Pons (tissue), 1 donor: ENCODE data around the gene RPS8.
"Not testable (repeated sequence)": the region's sequence is repeated elsewhere in the genome, so short reads cannot be mapped to it uniquely, and the experiment has no call there.

Experiments used
- DNase-seq: peaks from one replicate; pipeline ENCODE4 v3.0.0-alpha.2; 2016; ENCODE audit warnings: low spot score

RPS8 gene

DNA sequence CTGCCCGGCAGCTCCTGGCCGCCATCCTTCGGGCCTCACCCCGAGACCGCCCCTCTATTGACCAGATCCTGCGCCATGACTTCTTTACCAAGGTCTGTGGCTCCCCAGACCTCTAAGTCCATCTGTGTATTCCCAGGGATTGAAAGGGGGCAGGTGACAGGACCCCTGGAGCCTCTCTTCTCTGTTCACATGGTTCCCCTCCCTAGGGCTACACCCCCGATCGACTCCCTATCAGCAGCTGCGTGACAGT lies 27.6 kb downstream of the RPS8 start:
- DNase-seq: no peak

DNA sequence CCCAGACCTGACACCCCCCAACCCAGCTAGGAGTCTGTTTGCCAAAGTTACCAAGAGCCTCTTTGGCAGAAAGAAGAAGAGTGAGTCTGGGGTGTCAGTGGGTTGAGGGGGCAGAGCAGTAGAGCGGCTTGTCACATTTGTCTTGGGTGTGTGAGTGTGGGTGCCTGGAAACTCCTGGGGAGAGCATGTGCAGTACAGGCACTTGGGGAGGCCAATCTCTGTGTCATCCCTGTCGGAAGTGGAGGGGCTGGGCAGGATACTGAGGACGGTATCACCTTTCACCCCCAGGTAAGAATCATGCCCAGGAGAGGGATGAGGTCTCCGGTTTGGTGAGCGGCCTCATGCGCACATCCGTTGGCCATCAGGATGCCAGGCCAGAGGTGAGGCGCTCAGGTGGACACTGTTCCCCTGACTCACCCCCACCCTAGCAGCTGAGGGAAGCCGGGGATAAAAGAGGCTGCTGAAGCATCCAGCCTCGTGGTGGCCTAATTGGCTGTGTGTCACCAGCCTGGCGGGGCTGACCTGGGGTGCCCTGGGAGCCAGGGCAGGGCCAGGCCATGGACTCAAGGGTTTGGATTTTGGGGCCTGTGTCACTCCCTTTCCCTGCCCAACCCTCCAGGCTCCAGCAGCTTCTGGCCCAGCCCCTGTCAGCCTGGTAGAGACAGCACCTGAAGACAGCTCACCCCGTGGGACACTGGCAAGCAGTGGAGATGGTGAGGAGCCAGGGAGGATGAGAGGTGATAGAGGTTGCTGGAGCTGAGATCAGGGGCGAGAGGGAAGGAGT lies 28.2 kb downstream of the RPS8 start:
- DNase-seq: no peak

DNA sequence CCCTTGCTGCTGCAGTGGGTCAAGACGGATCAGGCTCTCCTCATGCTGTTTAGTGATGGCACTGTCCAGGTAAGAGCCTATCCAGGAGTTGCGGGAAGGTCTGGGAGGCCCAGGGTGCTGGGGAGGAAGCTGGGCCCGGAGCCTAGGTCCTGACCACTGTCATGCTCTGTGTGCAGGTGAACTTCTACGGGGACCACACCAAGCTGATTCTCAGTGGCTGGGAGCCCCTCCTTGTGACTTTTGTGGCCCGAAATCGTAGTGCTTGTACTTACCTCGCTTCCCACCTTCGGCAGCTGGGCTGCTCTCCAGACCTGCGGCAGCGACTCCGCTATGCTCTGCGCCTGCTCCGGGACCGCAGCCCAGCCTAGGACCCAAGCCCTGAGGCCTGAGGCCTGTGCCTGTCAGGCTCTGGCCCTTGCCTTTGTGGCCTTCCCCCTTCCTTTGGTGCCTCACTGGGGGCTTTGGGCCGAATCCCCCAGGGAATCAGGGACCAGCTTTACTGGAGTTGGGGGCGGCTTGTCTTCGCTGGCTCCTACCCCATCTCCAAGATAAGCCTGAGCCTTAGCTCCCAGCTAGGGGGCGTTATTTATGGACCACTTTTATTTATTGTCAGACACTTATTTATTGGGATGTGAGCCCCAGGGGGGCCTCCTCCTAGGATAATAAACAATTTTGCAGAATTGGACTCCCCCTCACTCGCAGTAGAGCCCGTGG lies 30.1 kb downstream of the RPS8 start:
- no peak for DNase-seq

DNA sequence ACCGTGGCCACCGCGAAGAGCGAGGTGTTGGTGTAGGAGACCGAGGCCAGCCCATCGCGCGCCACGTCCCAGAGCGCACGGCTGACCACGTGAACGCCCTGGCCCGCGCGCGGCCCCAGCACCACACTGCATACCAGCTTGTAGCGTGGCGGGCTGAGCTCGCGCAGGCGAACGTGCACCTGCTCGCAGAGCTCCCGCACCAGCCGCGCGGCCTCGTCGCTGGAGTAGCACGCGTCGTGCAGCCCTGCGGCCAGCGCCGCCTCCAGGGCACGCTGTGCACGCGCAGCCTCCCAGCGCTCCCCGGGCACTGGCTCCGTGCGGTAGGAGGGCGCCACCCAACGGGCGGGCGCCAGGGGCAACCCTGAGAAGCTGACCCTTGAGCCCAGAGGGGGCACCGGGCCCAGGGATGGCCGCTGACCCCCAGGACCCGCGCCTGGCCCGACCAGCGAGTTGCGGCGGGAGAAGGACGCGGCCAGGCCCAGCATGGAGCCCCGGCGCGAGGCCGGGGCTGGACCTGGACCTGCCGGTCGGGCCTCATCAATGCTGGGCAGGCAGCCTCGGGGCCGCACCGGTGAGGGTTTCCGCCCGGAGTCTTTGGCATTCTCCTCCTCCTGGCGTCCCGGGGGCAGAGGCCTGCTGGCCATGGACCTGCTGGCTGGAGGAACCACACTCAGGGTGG lies 30.8 kb downstream of the RPS8 start:
- no peak for DNase-seq

DNA sequence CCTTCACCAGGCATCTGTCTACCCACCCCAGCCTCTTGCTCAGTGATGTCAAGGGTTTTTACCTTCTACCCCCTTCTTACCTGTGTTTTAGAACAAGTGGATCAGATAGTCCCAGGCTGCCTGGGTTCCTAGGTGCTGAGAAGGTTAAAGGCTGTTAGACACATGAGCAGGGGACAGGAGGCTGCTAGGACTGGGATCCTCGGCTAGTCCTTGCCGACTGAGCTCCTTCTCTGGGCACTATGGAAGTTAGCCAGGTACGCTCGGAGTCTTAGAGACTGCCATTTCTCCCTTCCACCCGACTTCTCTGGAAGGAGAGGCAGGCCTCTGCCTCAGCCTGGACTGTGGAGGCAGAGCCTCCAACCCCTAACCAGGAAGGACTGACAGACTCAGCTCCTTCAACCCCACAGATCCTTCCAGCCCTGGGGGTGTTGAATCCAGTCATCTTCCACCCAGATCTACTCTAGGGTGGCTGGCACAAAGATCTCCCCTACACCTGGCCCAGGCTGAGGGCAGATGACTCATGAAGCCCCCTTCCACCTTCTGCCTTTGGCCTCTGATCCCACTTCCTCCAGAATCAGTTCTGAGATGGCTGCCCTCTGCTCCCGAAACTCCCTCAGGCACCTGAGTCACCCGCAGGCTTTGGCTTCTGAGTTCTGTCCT lies 31.5 kb downstream of the RPS8 start, which contains the start of gene DYNLT4:
Gene DYNLT4, minus strand, starts transcription at position 648 of the 660 bp plus-strand sequence. CDS start 683 bp downstream, outside the sequence.
- DNase-seq: no peak

DNA sequence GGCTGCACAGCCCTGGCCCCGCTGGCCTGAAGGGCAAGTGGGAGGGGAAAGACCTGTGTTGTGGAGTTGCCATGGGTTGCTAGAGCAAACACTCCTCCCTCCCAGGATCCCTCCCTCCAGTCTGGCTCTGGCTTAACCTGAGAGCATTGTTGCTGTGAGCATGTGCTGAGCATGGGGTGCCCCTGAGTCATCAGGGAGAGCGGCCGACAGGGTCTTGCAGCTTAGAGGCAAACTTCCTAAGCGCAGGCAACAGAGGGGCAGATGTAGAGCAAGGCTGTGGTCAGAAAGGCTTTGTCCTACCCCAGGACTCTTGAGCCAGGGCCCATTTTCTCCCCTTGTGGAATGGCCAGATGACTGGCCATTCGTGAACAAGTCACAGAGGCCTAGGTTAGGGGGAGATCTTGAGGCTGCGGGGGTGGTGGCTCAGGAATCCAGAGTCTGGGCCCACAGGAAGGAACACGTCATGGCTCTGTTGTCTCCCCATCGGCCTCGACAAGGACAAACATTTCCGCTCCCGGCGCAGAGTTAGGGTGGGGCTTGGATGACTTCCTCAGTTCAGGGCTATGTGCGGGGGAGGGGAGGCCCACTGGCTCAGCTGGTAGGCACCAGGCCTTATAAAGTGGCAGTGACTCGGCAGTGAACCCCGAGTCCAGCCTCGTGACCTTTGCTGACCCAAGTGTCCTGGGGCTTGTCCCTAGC lies 32.2 kb downstream of the RPS8 start:
- DNase-seq: peak; percentile 91

DNA sequence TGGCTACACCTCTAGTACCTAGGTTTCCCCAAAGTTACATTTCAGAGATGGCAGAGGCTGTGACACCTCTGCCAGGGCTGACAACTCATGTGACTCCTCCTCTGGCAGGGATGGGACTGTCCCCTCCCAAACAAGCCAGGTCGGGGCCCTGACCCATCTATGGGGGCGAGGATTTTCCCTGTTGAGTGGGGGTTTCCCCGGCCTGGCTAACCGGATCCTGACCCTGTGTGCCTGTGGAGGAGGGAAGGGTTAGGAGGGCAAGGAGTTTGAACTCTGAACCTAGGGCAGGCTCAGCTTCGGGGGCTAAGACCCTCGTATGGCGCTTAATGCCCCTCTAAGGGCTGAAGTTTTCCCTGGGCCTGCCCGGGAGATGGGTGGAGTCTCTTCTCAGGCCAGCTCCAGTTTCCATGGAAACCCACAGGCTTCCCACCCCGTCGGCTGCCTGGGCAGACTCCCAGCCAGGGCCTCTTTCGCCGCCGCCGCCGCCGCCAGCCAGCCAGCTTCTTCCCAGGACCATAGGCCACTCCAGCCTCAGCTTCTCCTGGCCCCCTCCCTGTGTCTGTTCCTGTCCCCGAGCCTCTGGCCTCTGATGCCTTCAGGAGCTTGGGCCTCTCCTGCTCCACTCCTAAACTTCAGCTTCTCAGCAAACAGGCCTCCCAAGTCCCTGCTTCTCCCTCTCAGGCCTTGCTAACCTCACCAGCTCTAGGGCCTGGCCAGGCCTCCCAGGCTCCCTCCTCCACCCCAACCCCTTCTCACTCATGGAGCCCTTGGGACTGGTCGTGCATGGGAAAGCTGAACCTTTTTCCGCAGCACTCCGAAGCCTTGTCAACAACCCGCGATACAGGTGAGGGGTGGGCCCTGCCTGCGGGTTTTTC lies 33.0 kb downstream of the RPS8 start, which contains the start of gene BTBD19:
Gene BTBD19, plus strand, starts transcription at position 461 of the 875 bp plus-strand sequence. Its CDS starts 298 bp downstream, at position 759.
- DNase-seq: peak; percentile 69

DNA sequence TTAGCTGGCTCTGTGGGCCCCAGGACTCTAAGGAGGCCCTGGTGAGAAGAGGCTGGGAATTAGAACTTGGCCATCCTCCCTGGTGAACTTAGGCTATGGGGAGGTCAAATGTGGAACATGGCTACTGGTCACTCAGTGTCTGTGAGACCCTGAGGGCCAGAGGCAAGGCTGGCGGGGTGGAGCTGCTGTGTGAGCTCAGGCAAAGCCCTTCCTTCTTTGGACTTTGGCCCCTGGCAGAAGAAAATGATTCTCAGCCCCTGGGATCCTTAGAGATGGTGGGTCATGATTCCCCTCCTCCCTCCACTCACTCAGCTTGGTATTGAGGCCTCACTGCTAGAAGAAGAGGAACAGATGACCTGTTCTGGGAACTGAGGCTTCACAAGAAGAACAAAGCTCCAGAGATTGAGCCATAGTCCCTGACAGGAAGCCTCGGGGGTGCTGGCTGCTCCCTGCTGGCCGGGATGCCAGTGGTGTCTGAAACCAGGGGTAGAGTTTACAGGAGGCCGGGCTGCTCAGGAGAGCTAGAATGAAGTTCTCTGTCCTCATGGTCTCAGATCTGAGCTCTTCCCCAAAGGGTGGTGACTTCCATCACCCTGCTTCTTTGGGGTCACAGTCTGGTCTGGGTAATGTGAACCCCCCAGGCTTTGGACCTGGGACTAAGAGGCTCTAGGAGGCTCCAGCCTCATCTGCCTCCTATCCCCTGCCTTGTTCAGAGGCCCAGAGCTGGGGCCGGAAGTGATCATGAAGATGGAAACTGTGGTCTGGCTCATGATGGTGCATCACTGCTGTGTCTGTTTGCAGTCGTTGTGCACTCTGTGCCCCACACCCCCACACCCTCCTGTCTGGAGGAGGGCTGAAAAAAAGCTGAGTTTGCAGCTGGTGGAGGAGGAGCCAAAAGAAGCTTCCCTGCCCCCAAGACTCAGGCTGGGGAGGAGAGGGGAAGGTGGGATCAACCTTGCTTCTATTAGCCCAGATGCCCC lies 33.9 kb downstream of the RPS8 start:
- peak; percentile 59 for DNase-seq

DNA sequence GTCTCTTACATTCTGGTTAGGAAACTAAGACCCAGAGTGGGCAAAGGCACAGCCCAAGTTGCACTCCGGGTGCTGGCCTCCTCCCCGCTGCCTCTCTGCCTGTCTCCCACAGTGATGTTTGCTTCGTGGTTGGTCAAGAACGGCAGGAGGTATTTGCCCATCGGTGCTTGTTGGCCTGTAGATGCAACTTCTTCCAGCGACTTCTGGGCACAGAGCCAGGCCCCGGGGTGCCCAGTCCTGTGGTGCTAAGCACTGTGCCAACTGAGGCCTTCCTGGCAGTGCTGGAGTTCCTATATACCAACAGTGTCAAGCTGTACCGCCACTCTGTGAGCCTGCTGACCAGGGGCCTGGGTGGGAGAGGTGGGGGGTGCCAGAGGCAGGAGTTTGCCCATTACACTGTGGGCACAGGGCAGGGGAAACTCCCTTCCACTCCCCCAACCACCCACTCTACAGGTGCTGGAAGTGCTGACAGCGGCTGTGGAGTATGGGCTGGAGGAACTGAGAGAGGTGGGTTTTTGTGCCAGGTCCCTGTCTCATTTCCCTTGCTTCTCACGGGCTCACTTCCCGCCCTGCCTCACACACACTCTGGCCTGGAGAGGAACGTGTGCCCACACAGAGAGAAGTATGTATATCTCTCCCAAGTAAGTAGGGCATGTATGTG lies 34.9 kb downstream of the RPS8 start:
- peak; percentile 47 for DNase-seq

DNA sequence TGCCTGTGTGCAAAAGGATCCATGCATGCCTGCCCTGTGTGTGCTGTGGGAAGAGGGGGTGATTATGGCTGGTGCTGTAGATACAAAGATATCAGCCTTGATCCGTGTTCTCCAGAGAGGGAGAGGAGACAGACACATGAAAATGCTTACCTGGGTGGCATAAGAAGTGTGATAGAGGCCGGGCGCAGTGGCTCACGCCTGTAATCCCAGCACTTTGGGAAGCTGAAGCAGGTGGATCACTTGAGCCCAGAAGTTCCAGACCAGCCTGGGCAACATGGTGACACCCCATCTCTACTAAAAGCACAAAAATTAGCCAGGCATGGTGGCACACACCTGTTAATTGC lies 35.4 kb downstream of the RPS8 start:
- not testable (repeated sequence) for DNase-seq

DNA sequence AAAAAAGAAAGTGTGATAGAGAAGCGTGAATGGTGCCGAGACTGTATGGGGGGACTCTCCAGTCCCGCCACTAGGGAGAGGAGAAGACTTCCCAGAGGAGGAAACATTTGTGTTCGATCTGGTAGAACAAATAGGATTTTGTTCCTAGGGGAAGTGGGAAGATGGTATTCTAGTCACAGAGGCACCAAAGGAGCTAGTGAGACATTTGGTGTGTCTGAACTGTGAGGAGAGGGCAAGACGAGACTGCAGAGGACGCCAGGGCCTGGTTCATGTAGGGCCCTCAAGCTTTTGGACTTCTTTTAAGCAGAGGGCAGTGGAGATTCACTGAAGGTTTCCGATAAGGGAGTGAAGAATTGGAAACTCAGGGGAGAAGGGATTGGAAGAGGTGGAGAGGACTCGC lies 35.9 kb downstream of the RPS8 start:
- no peak for DNase-seq

DNA sequence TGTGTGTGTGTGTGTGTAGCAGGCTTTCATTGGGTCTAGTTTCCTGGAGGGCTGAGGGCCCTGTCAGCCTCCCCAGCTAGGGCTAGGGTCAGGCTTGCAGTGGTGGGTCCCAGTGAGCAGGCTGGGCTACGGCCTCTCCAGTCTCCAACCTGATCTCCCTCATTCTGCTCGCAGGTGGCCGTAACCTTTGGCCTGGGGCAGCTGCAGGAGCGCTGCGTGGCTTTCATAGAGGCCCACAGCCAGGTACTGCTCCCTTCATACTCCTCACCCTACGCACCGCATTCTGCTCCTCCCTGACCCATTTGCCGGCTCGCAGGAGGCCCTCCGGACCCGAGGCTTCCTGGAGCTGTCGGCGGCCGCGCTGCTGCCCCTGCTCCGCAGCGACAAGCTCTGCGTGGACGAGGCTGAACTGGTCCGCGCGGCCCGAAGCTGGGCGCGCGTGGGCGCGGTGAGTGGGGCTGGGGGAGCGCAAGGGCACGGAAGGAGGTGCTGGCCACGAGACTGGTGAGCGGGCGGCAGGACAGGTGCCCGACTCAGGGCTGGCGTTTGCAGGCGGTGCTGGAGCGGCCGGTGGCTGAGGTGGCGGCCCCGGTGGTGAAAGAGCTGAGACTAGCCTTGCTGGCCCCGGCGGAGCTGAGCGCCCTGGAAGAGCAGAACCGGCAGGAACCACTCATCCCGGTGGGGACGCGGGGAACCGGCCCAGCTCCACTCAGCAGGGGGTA lies 37.6 kb downstream of the RPS8 start:
- no peak for DNase-seq

DNA sequence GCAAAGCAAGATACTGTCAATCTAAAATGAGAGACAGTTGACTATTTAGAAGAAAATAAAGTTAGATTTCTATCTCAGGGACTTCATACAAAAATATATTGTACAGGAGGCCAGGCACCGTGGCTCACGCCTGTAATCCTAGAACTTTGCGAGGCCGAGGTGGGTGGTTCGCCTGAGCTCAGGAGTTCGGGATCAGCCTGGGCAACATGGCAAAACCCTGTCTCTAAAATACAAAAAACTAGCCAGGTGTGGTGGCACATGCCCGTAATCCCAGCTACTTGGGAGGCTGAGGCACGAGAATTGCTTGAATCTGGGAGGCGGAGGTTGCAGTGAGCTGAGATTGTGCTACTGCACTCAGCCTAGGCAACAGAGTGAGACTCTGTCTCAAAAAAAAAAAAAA lies 40.6 kb downstream of the RPS8 start:
- not testable (repeated sequence) for DNase-seq

DNA sequence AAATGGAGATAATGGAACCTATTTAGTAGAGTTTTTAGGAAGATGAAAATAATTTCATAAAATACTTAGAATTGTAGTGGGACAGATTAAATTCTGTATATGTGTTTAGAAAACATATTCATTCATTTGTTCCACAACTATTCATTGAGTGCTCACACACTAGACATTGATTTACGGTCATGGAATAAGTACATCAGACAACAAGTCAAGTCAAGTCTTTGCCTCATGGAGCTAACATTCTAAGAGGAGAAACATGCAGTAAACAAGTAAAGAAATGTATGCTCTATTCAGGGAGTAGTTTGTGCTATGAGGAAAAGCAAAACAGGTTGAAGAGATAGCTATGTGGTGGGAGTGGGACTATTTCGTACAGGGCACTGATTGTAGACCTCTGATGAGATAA lies 42.0 kb downstream of the RPS8 start:
- no peak for DNase-seq

DNA sequence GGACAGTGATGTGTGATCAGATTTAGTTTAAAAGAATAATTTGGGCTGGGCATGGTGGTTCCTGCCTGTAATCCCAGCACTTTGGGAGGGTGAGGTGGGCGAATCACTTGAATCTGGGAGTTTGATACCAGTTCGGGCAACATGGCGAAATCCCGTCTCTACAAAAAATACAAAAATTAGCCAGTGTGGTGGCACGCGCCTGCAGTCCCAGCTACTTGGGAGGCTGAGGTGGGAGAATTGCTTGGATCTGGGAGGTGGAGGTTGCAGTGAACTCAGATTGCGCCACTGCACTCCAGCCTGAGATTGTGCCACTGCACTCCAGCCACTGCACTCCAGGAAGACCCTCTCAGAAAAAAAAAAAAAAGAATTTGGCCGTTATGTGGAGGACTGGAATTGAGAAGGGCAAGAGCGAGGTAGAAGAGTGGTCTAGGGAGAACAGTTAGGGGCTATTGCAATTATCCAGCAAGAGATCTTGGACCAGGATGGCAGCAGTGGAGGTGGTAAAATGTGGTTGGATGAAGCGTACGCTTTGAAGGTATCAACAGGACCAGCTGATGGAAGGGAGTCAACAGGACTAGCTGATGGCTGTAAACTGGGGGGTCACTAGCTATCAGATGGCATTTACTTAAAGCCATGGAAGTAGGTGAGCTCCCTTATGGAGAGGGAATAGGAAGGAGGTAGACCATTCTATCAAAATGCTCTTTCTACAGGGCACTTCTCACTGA lies 42.6 kb downstream of the RPS8 start:
- no peak for DNase-seq

DNA sequence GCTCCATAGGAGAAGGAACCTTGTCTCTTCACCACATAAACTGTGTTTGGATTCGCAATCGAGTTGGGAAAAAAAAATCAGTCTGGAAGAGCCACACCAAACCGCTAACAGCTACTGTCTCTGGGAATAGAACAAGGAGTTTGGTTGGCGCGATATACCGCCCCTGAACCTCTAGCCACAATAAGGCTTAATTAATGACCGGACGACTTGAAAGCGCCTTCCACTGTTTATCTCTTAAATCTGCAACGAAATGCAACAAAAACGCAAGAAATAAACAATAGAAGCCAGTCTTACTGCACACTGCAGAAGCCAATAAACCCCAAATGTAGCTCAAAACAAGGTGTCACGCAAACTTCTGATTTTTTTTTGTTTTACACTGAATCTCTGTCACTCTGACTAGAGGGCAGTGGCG lies 43.9 kb downstream of the RPS8 start:
- no peak for DNase-seq

DNA sequence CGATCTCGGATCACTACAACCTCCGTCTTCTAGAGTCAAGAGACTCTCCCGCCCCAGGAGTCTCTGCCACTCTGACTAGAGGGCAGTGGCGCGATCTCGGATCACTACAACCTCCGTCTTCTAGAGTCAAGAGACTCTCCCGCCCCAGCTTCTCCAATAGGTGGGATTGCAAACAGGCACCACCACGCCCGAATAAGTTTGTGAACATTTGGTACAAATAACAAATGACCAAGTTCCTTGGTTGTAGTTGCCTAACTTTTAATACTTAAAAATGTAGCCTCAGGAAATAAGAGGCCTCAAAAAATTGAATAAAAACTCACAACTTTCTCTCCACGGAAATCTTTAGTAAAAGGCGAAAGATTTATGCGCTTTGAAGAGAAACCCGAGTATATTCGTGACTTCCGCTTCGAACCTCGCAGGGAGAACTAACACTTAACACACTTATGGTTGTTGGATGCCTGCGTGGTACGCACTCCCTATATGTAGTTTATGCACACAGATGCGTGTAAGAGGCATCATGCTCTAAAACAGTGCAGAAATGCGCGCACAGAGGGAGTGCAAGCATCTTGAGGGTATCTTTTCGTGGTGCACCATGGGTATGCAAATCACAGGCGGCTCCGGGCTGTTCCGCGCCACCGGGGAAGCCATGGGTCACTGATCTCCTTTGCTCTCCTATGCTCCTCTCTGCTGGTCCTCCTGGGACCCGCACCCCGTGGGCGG lies 44.4 kb downstream of the RPS8 start:
- DNase-seq: peak; percentile 89
